NCI-H524 treated with DMSO at 0.1 percent for 48 hours (cell line): ENCODE data around the gene NCOA3.
"Not testable (repeated sequence)": the region's sequence is repeated elsewhere in the genome, so short reads cannot be mapped to it uniquely, and the experiment has no call there.

Source experiments
- DNase-seq: peaks from one replicate; lab custom pipeline; 2025; lab: John Stamatoyannopoulos, UW

The NCOA3 gene

DNA sequence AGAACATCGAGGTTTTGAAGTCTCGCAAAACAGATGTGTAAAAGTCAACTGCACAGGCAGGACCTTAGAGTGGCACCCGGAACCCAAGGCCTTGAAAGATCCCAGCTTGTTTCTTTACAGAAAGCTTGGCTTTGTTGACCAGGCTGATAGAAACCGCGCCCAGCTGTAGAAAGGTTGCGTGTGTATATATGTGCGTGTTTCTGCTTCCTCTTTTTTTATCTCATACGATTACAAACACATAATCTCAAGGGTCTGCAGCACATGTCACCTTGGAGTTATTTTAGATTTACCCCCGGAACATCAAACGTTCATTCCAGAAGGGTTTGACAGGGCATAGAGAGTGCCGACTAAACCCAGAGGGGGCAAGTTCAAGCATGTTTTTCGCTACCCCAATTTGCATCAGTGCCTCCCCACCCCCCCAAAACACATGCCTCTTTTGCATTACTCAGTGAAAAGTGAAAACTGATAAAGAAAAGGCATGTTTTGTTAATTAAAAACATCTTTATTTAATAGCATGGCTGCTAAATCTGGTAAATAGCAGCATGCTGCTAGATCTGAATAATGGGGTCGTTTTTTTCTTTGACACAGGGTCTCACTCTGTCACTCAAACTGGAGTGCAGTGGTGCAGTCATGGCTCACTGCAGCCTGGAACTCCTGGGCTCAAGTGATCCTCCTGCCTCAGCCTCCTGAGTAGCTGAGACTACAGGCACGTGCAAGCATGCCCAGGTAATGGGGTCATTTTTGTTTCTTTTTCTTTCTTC is 33.2 kb upstream of the NCOA3 start:
- DNase-seq = no peak

GRCh38 chr20:47475419-47476044 is 26.2 kb upstream of the NCOA3 start:
- DNase-seq = no peak

- no peak for DNase-seq
Observed at GRCh38 chr20:47476452-47476851, 25.2 kb upstream of the NCOA3 start.

DNA sequence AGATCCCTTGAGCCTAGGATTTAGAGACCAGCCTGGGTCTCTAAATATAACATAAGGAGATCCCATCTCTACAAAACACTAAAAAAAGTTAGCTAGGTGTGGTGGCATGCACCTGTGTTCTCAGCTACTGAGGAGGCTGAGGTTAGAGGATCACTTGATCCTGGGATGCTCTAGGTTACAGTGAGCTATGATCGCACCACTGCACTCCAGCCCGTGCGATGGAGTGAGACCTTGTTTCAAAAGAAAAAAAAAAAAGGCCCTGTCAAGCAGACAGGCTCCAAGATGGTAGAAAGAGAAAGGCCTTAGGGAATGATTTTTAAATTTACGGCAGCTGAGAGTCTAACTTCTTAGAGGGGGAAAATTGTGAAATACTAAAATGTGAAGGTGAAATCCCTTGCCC is 22.6 kb upstream of the NCOA3 start:
- no peak for DNase-seq

- no peak for DNase-seq
Observed at GRCh38 chr20:47479506-47479905, 22.2 kb upstream of the NCOA3 start.

- DNase-seq = no peak
Observed at GRCh38 chr20:47480239-47480638, 21.4 kb upstream of the NCOA3 start.

DNA sequence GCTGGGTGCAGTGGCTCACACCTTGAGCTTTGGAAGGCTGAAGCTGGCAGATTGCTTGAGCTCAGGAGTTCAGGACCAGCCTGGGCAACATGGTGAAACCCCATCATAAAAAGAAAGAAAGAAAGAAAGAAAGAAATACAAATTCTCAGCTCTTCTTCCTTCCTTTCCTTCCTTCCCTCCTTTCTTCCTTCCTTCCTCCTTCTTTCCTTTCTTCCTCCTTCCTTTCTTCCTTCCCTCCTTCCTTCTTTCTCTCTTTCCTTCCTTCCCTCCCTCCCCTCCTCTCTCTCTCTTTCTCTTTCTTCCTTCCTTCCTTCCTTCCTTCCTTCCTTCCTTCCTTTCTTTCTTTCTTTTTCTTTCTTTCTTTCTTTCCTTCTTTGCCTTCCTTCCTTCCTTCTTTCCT is 21.0 kb upstream of the NCOA3 start:
- DNase-seq = no peak

DNA sequence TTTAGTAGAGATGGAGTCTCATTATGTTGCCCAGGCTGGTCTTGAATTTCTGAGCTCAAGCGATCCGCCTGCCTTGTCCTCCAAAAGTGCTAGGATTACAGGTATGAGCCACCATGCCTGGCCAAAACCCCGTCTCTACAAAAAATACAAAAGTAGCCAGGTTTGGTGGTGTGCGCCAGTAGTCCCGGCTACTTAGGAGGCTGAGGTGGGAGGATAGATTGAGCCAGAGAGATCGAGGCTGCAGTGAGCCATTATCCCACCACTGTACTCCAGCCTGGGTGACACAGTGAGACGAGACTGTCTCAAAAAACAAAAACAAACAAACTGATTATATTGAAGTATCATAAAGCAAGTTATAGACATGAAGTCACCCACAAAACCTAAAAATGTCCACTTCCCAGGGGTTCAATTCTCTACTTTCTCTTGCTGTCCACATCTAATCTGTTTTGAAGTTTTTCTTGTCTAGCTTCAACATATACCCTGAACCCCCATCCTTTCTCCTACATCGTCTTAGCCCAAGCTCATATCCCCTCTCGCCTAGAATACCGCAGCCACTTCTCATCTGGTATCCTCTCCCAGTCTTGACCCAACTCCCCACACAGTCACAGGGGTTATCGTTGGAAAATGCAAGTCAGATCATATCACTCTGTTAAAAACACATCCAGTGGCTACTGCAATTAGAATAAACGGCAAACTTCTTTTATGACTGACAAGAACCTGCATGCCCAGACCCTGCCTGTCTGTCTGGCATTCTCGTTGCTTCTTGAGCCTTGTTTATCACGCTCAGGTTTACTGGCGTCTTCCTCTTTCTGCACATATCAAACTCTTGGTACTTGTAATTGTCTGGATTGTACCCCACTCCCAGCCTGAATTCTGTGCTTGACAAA is 20.1 kb upstream of the NCOA3 start:
- DNase-seq = no peak

DNA sequence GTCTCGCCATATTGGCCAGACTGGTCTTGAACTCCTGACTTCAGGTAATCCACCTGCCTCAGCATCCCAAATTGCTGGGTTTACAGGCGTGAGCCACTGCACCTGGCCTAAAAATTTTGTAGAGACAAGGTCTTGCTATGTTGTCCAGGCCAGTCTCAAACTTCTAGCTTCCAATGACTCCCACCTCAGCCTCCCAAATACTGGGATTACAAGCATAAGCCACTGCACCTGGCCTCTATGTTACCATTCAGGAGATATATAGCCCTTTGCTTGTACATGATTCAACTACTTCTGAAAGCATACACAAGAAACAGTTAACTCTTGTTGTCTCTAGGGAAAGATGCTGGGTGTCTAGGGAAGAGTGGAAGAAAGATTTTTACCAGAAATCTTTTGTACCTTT is 19.0 kb upstream of the NCOA3 start:
- DNase-seq = no peak

GRCh38 chr20:47484303-47484702 is 17.4 kb upstream of the NCOA3 start:
- no peak for DNase-seq

- no peak for DNase-seq
Observed at GRCh38 chr20:47487175-47487917, 14.3 kb upstream of the NCOA3 start.

DNA sequence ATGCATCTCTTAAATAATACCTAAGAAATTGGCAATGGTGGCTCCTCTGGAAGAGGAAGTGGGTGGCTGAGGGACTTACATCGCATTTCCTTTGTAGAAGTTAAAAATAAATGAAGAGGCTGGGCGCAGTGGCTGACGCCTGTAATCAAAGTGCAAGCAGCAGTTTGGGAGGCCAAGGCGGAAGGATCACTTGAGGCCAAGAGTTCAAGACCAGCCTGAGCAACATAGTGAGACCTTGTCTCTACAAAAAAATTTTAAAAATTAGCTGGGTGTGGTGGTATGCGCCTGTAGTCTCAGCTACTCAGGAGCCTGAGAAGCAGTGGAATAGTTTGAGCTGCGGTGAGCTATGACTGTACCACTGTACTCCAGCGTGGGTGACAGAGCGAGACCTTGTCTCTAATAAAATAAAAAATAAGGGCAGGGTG is 12.2 kb upstream of the NCOA3 start:
- DNase-seq = no peak

DNA sequence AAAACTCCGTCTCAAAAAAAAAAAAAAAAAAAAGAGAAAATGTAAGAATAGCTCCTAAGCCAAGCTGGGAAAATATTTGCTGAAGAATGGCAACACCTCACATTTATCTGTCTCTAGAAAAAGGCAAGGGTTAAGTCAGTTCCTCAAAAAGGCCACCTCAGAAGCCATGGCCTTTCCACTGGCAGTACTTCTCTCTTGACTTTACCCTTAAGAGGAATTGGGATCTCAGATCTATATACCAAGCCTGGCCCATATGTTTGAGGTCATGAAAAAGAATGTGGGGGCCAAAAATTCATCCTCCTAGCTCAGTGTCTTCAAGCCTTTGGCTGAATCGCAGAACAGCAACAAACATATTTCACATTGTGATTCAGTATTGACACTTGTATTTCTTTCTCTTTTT is 10.9 kb upstream of the NCOA3 start:
- DNase-seq = no peak

DNA sequence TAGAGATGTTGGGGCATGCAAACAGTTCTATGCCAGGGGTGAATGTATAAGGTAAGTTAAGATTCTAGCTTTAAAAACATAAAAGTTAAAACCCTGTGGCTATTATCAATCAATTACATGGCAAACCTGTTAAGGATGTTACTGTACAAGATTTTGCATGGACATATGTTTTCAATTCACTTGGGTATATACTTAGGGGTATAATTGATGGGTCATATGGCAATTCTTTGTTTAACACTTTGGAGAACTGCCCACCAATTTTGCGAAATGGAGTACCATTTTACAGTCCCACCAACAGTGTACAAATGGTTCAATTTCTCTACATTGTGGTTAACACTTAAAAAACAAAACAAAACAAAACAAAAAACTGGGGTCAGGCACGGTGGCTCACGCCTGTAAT is 9.4 kb upstream of the NCOA3 start:
- DNase-seq = no peak

DNA sequence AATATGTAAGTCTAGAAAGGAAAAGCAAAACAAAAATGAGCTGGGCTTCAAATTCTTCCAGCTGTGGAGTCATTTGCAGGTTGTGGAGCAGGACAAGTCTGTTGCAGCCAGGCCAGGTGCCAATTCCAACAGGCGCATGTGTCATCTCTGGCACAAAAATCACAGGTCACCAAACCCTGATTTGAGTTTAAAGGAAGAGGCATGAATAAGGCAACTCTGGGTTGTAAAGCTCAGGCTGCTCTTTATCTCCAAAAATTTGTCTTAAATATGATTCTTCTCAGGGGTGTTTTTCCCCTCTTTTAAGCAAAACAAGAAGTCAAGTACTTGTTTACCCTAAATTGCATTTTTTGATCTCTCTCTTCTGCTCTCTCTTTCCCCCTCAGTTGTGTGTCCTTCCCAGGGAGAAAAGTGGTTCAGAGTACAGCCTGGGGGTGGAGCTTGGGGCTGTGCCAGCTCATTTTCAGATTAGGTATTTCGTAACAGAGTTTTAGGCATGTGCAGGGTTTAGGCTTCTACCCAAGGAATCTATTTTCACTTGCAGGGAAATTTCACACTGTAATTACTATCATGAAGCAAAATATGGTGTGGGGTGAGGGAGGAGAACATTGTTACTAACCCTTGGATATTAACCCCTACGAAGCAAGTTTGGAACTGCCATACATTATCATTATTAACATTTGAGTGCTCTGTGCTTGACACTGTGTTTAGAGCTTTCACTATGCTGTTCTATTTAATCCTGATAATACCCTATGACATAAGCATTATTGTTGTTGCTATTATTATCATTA is 8.3 kb upstream of the NCOA3 start:
- DNase-seq = no peak

- DNase-seq = no peak
Observed at GRCh38 chr20:47493963-47494293, 7.8 kb upstream of the NCOA3 start.

DNA sequence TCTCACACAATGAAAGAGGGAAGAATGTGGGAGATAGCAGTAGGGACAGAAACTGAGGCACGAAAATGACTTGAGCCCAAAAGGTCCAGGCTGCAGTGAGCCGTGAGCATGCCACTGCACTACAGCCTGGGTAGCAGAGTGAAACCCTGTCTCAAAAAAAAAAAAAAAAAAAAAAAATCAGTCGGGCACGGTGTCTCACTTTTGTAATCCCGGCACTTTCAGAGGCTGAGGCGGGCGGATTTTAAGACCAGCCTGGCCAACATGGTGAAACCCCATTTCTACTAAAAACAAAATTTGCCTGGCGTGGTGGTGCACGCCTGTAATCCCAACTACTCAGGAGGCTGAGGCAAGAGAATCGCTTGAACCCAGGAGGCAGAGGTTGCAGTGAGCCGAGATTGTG is 7.1 kb upstream of the NCOA3 start:
- DNase-seq = not testable (repeated sequence)

DNA sequence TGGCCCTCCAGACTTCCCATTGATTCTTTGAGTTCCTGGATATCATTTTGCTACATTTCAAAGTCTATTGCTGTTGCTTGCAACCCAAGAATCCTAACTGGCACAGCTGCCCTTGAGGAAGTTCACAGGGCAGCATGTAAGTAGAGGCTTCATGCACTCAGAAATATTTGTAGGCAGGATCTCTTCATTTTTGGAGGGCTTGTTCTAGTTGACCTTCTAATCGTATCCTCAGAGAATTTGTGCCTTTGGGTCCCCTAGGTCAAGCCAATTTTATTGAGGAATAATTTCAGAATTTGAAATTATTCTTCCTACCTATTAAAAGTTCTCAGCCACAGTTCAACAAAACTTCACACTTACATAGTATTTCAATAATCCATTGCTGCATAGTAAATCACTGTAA is 5.6 kb upstream of the NCOA3 start:
- DNase-seq = no peak

- DNase-seq = no peak
Observed at GRCh38 chr20:47498606-47499005, 3.1 kb upstream of the NCOA3 start.

DNA sequence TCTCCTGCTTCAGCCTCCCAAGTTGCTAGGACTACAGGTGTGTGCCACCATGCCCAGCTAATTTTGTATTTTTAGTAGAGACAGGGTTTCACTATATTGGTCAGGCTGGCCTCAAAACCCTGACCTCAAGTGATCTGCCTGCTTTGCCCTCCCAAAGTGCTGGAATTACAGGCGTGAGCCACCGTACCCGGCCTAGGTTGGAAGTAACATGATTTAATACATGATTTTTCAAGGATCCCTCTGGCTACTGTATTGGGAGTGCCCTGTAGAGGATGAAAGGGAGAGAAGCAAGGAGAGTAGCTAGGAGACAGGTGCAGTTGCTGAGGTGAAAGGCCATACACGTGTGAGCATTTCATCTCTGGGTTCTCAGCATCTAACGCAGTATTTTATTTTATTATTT is 2.6 kb upstream of the NCOA3 start:
- DNase-seq = no peak

DNA sequence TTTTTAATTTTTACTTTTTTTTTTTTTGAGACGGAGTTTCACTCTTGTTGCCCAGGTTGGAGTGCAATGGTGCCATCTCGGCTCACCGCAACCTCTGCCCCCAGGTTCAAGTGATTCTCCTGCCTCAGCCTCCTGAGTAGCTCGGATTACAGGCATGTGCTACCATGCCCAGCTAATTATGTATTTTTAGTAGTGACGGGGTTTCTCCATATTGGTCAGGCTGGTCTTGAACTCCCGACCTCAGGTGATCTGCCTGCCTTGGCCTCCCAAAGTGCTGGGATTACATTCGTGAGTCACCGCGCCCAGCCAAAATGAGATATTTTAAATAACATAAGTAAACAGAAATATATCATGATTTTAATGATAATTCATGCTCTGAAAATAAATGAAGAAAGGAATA is 1.6 kb upstream of the NCOA3 start:
- not testable (repeated sequence) for DNase-seq

DNA sequence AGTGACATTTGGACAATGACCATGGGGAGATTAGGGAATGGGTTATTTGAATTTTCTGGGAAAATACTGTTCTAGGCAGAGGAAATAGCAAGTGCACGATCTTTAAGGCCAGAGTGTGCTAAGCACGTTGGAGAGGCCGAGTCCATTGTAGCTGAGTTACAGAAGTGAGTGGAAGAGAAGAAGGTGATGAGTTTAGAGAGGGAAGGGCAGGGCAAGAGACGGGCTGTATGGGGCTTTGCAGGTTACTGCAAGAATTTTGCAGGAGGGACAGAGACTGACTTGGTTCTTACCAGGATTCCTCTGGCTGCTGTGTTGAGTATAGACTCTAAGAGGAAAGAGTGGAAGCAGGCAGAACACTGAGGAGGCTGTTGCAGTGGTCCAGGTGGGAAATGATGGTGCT is 1.1 kb upstream of the NCOA3 start:
- DNase-seq = no peak
